GM06990 (cell line): ENCODE measurements around the gene NCOA1.
"Not testable (repeated sequence)": the region's sequence is repeated elsewhere in the genome, so short reads cannot be mapped to it uniquely, and the experiment has no call there.

ENCODE experiments used
- DNase-seq: peaks from one replicate; pipeline ENCODE4 v3.0.0-alpha.2; 2011; ENCODE audit not compliant: insufficient read length; ENCODE audit errors: extremely low read depth
- H3K27me3 ChIP-seq: replicated peaks from 2 replicates; pipeline ENCODE4 v1.6.0; 2011; ENCODE audit warnings: low read length; ENCODE audit not compliant: control insufficient read depth, insufficient read depth
- H3K36me3 ChIP-seq: 2 replicates; pipeline ENCODE4 v1.5.1; 2011; ENCODE audit warnings: low read length; ENCODE audit not compliant: control insufficient read depth, insufficient read depth
- H3K4me3 ChIP-seq: replicated peaks from 2 replicates; pipeline ENCODE4 v1.5.1; 2011; ENCODE audit warnings: low read depth, mild to moderate bottlenecking, control low read depth, low read length
- TF ChIP-seq, protein P1 (sequence below): IDR thresholded peaks from 2 replicates; pipeline ENCODE4 v1.5.1; 2011; ENCODE audit warnings: low read length, control low read depth, mild to moderate bottlenecking, inconsistent platforms; ENCODE audit not compliant: insufficient read depth, poor library complexity, severe bottlenecking

Gene NCOA1

DNA sequence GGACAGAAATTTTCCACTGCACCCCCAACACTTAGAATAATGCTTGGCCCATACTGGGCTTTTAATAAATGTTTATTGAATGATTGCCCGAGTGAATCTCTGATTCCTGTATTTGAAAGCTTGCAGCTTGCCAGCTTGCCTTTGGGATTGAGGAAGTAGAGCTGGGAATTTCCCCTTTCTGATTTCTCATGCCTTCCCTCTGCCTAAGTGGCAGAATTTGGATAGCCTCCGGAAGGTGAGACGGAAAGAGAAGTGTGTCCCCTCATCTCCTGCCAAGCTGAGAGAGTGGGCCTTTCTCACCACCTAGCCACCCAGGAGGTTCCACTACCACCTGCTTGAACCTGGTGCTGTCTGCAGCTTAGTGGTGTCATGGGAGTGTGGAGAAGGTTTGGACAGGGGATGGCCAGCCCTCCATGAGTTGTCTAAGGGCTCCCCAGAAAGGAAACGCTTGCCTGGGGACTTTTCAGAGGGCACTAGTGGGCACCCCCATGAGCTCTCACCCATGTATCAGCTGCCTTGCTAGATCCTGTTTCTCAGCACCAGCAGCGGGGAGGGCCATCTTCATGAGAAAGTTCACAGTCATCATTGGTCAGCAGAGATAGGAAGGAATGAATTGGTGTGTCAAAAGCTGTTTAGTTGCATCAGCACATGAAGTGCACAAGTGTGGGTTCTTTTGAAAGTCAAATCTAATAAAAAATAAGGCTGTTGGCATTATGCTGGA is 8.6 kb upstream of the NCOA1 start:
- TF ChIP-seq, protein P1, sequence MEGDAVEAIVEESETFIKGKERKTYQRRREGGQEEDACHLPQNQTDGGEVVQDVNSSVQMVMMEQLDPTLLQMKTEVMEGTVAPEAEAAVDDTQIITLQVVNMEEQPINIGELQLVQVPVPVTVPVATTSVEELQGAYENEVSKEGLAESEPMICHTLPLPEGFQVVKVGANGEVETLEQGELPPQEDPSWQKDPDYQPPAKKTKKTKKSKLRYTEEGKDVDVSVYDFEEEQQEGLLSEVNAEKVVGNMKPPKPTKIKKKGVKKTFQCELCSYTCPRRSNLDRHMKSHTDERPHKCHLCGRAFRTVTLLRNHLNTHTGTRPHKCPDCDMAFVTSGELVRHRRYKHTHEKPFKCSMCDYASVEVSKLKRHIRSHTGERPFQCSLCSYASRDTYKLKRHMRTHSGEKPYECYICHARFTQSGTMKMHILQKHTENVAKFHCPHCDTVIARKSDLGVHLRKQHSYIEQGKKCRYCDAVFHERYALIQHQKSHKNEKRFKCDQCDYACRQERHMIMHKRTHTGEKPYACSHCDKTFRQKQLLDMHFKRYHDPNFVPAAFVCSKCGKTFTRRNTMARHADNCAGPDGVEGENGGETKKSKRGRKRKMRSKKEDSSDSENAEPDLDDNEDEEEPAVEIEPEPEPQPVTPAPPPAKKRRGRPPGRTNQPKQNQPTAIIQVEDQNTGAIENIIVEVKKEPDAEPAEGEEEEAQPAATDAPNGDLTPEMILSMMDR, result no peak
- no peak overlapping the region for H3K4me3 ChIP-seq
- no peaks in the 10 kb centered on the region for H3K27me3 ChIP-seq
- no peaks in the 10 kb centered on the region for H3K36me3 ChIP-seq
- no peak for DNase-seq

DNA sequence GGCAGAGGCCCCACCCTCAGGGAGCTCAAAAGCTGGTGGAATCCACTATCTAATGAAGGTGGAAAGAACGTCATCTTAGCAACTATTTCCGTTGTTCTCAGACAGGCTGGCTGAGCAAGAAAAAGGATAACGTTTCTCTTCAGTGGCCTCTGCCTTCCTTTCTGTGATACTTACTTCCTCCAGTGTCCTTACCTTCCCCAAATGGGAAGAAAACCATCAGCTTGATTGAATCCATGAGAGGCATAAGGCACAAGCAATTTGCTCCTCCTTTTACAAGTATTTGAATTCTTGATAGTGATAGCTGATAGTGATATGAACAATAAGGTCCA is 8.1 kb upstream of the NCOA1 start:
- DNase-seq, result no peak
- H3K4me3 ChIP-seq, result no peak overlapping the region
- no peaks in the 10 kb centered on the region for H3K27me3 ChIP-seq
- no peaks in the 10 kb centered on the region for H3K36me3 ChIP-seq
- TF ChIP-seq, protein P1, result no peak

DNA sequence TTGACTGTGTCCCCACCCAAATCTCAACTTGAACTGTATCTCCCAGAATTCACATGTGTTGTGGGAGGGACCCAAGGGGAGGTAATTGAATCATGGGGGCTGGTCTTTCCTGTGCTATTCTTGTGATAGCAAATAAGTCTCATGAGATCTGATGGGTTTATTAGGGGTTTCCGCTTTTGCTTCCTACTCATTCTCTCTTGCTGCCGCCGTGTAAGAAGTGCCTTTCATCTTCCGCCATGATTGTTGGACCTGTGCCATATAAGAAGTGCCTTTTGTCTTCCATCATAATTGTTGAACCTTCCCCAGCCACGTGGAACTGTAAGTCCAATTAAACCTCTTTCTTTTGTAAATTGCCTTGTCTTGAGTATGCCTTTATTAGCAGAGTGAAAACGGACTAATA is 6.4 kb upstream of the NCOA1 start:
- H3K4me3 ChIP-seq, H3K36me3 ChIP-seq, DNase-seq, H3K27me3 ChIP-seq: not testable (repeated sequence)

DNA sequence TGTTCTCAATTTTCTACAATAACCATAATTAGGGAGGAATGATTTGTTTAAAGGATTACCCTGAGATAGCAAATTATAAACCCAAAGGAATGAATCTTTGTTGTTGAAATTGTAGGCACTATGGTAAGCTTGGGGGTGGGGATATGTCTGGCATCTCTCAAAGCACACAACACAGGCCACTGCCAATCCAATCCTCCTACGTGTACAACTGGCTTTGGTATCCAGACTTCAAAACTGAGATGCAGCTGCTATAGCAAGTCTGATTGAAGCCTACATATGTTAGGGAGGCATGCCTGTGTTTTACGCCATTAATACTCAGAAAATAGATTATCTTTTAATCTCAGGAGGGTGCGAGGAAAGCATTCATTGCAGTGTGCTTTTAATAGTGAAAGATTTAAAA is 5.9 kb upstream of the NCOA1 start:
- TF ChIP-seq, protein P1, result no peak
- Histone ChIP-seq H3K36me3 (no peaks in the 10 kb centered on the region), H3K27me3 (no peaks in the 10 kb centered on the region), H3K4me3 (no peak overlapping the region)
- no peak for DNase-seq

DNA sequence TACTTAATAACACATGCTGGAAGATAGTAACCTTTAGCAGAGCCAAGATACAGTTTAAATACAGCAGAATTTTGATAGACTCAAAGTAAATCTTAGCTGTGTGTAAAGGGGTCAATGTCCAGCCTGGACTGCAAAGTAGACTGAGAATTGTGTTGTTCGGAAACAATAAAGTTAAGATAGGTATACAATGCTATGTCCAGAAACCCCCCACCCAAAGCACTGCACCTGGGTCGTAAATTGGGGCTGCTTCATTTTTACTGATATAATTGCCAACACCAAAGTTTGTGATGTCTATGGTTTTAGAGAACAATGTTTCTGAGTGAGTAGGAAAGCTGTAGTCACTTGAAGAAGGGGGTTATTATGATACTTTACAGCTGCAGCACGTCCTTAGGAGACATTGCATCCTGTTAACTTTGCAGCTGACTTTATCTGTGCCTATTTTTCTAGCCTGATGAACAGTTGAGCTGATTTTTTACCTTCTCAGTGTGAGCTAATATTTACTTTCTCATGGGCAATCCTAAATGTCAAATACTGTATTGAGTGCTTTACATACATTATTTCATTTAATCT is 4.3 kb upstream of the NCOA1 start:
- TF ChIP-seq, protein P1, result no peak

DNA sequence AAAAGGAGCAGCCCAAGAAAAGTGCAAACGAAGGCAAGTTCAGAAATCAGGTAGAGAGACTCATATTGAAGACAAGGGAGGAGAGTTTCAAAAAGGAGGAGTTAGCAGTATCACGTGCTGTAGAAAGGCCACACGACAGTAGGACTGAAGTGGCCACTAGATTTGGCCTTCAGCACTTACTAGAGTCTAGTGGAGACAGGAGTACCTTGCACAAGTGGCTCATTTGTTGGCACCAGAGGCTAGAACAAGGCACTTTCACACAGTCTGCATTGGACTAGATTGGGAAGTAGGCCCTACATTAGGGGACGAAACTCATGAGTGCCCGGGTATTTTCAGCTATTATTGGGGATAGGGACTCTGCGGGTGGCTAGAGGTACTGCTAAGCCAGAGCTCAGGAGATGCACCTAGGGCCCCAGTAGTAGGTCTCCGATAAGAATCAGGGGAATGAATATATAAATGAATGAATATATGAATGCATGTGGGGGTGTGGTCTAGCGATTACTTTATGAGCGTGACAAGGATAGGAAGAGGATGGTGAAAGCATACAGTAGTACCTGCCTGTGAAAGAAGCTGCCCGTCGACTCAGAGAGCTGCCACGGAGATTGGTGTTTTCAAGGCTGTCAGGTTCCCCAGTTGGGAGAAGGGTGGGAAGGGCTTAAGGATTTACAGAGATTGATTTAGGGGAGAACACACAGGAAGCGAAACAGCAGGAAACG is 1.4 kb upstream of the NCOA1 start:
- H3K27me3 ChIP-seq, result no peaks in the 10 kb centered on the region
- no peaks in the 10 kb centered on the region for H3K36me3 ChIP-seq
- no peak for DNase-seq

More for the DNA sequence above, 4.3 kb upstream of the NCOA1 start:
- no peaks in the 10 kb centered on the region for H3K36me3 ChIP-seq
- no peak for DNase-seq
- no peak overlapping the region for H3K4me3 ChIP-seq
- H3K27me3 ChIP-seq, result no peaks in the 10 kb centered on the region

More for the DNA sequence above, 1.4 kb upstream of the NCOA1 start:
- peak overlapping the region; percentile 69 for H3K4me3 ChIP-seq
- TF ChIP-seq, protein P1, result no peak
